Retina (tissue), 1 donor: ENCODE measurements around the gene PAEP.

Source experiments
- DNase-seq: peaks from one replicate; pipeline ENCODE4 v3.0.0-alpha.2; 2016

PAEP gene

GRCh38 chr9:135580664-135581380, 19.3 kb downstream of the PAEP start:
- DNase-seq = no peak

- DNase-seq = no peak
These were observed 20.3 kb downstream of the PAEP start for GRCh38 chr9:135581636-135582426.

- no peak for DNase-seq
These were observed 21.0 kb downstream of the PAEP start for GRCh38 chr9:135582541-135582940.

- no peak for DNase-seq
These were observed 21.6 kb downstream of the PAEP start for GRCh38 chr9:135582966-135583687.

- DNase-seq = no peak
These were observed 22.1 kb downstream of the PAEP start for GRCh38 chr9:135583688-135584011.

GRCh38 chr9:135584371-135584770, 22.8 kb downstream of the PAEP start:
- DNase-seq = no peak

- DNase-seq = no peak
These were observed 23.4 kb downstream of the PAEP start for GRCh38 chr9:135584934-135585333.

GRCh38 chr9:135586601-135587109, 25.1 kb downstream of the PAEP start:
- no peak for DNase-seq

- DNase-seq = no peak
These were observed 26.1 kb downstream of the PAEP start for GRCh38 chr9:135587658-135588057.

GRCh38 chr9:135588371-135588770, 26.8 kb downstream of the PAEP start:
- DNase-seq = no peak

- no peak for DNase-seq
These were observed 27.5 kb downstream of the PAEP start for GRCh38 chr9:135588886-135589595.

- DNase-seq = no peak
These were observed 28.3 kb downstream of the PAEP start for GRCh38 chr9:135589596-135590485.

GRCh38 chr9:135590486-135591079, 29.0 kb downstream of the PAEP start:
- no peak for DNase-seq

GRCh38 chr9:135591506-135592330, 30.2 kb downstream of the PAEP start:
- no peak for DNase-seq

- DNase-seq = no peak
These were observed 30.7 kb downstream of the PAEP start for GRCh38 chr9:135592331-135592590.

- DNase-seq = no peak
These were observed 31.1 kb downstream of the PAEP start for GRCh38 chr9:135592625-135593024.

- DNase-seq = no peak
These were observed 34.7 kb downstream of the PAEP start for GRCh38 chr9:135596211-135596610.

GRCh38 chr9:135600296-135600817, 38.8 kb downstream of the PAEP start:
- DNase-seq = no peak

- no peak for DNase-seq
These were observed 40.4 kb downstream of the PAEP start for GRCh38 chr9:135601988-135602387.

GRCh38 chr9:135602789-135603481, 41.4 kb downstream of the PAEP start:
- peak; percentile 59 for DNase-seq
